Dermis microvascular lymphatic vessel endothelial cell (primary cell): ENCODE data around the gene RNF6. TPM values are rescaled to one million over a fixed set of nuclear protein-coding genes. Genes with fewer than 3 reads are reported as not detected.
A peak's percentile ranks its signal among the peaks of the same experiment; 100 is the strongest.

Experiments used
- DNase-seq, 2 donors: peaks; one replicate each; pipeline versions ENCODE4 v3.0.0 to v3.0.0-alpha.2; 2010; ENCODE audit warnings: low read depth in 2 of 2
- total RNA-seq: library from RNA; depleted of rRNA; stranded (reverse); fragments of >200 nt; gene quantifications from 2 replicates; pipeline ENCODE4 v1.2.1, GENCODE V29; 2014

The RNF6 gene
- total RNA-seq, 1 donor from 2014 or later = 39.7 TPM

GRCh38 chr13:26225896-26226617, 3.9 kb upstream of the RNF6 start:
- no peak for DNase-seq

- no peak for DNase-seq
Measured at GRCh38 chr13:26222520-26223046, 469 bp upstream of the RNF6 start.

GRCh38 chr13:26221399-26221720, 754 bp downstream of the RNF6 start:
- DNase-seq = no peak

GRCh38 chr13:26220575-26220974, 1.5 kb downstream of the RNF6 start:
- DNase-seq = peak in 1 of 2 donors; percentile 31

GRCh38 chr13:26219726-26220125, 2.4 kb downstream of the RNF6 start:
- no peak for DNase-seq

- DNase-seq = no peak
Measured at GRCh38 chr13:26216042-26216441, 6.1 kb downstream of the RNF6 start.

- no peak for DNase-seq
Measured at GRCh38 chr13:26213982-26214381, 8.1 kb downstream of the RNF6 start.

GRCh38 chr13:26213345-26213744, 8.8 kb downstream of the RNF6 start:
- no peak for DNase-seq

GRCh38 chr13:26208287-26208686, 13.8 kb downstream of the RNF6 start:
- DNase-seq = no peak

- no peak for DNase-seq
Measured at GRCh38 chr13:26202365-26202972, 19.6 kb downstream of the RNF6 start.

GRCh38 chr13:26200811-26201210, 21.3 kb downstream of the RNF6 start:
- no peak for DNase-seq

GRCh38 chr13:26198116-26198515, 24.0 kb downstream of the RNF6 start:
- no peak for DNase-seq

GRCh38 chr13:26197298-26197697, 24.8 kb downstream of the RNF6 start:
- DNase-seq = no peak

GRCh38 chr13:26186995-26187394, 35.1 kb downstream of the RNF6 start:
- DNase-seq = no peak

GRCh38 chr13:26186118-26186870, 35.8 kb downstream of the RNF6 start:
- peak; percentile 90 to 96 for DNase-seq

GRCh38 chr13:26185720-26186117, 36.4 kb downstream of the RNF6 start:
- no peak for DNase-seq

GRCh38 chr13:26184791-26185250, 37.3 kb downstream of the RNF6 start:
- DNase-seq = peak; percentile 64 to 77

- no peak for DNase-seq
Measured at GRCh38 chr13:26183416-26183815, 38.7 kb downstream of the RNF6 start.

- no peak for DNase-seq
Measured at GRCh38 chr13:26179344-26179743, 42.8 kb downstream of the RNF6 start.

GRCh38 chr13:26168835-26169234, 53.3 kb downstream of the RNF6 start:
- DNase-seq = no peak

- no peak for DNase-seq
Measured at GRCh38 chr13:26168237-26168814, 53.8 kb downstream of the RNF6 start.

- DNase-seq = no peak
Measured at GRCh38 chr13:26163812-26164211, 58.3 kb downstream of the RNF6 start.
